Mesenchymal stem cell (in vitro differentiated cells and primary cell): ENCODE measurements around the gene LMF1.

ENCODE experiments used
- DNase-seq: peaks from one replicate; pipeline ENCODE4 v3.0.0-alpha.2; 2013
- H2AFZ ChIP-seq: one replicate; pipeline ENCODE4 v1.6.1; 2013; ENCODE audit warnings: low read depth, mild to moderate bottlenecking, control low read depth, inconsistent platforms, low read length, moderate library complexity
- H2AK5ac ChIP-seq: 2 replicates; pipeline ENCODE4 v1.6.1; 2013; ENCODE audit warnings: low read length, moderate library complexity, mild to moderate bottlenecking, inconsistent platforms; ENCODE audit not compliant: severe bottlenecking
- H2BK120ac ChIP-seq: one replicate; pipeline ENCODE4 v1.6.1; 2013; ENCODE audit warnings: low read depth, mild to moderate bottlenecking, inconsistent platforms, low read length, moderate library complexity
- H2BK12ac ChIP-seq, 2 experiments: one replicate each; pipeline ENCODE4 v1.6.1; 2013; ENCODE audit warnings: inconsistent platforms in 2 of 2, low read length in 2 of 2, mild to moderate bottlenecking in 2 of 2, moderate library complexity in 2 of 2, control low read depth in 1 of 2
- H2BK15ac ChIP-seq: one replicate; pipeline ENCODE4 v1.6.1; 2013; ENCODE audit warnings: mild to moderate bottlenecking, low read depth, inconsistent platforms; ENCODE audit not compliant: poor library complexity, severe bottlenecking
- H2BK5ac ChIP-seq: 2 replicates; pipeline ENCODE4 v1.6.1; 2013; ENCODE audit warnings: low read depth, mild to moderate bottlenecking, low read length, control low read depth, inconsistent platforms; ENCODE audit not compliant: poor library complexity, severe bottlenecking
- H3K14ac ChIP-seq, 2 experiments: one replicate each; pipeline ENCODE4 v1.6.1; 2013; ENCODE audit warnings: inconsistent platforms in 2 of 2, low read length in 2 of 2, control low read depth in 1 of 2, mild to moderate bottlenecking in 1 of 2, moderate library complexity in 1 of 2
- H3K18ac ChIP-seq, 2 experiments: one replicate each; pipeline ENCODE4 v1.6.1; 2013; ENCODE audit warnings: inconsistent platforms in 2 of 2, low read length in 2 of 2, control low read depth in 1 of 2, low read depth in 1 of 2, mild to moderate bottlenecking in 1 of 2
- H3K23ac ChIP-seq, 2 experiments: one replicate each; pipeline ENCODE4 v1.6.1; 2013; ENCODE audit warnings: inconsistent platforms in 2 of 2, low read length in 2 of 2, mild to moderate bottlenecking in 2 of 2, moderate library complexity in 2 of 2, control low read depth in 1 of 2
- H3K27ac ChIP-seq: 2 replicates; pipeline ENCODE4 v1.5.1; 2013; ENCODE audit warnings: mild to moderate bottlenecking, moderate library complexity, low read length, control low read depth, inconsistent platforms; ENCODE audit not compliant: poor library complexity, severe bottlenecking
- H3K27me3 ChIP-seq, 2 experiments: 2 replicates each; pipeline versions ENCODE4 v1.6.1 to v1.7.0; 2013; ENCODE audit warnings: low read length in 2 of 2, mild to moderate bottlenecking in 2 of 2, moderate library complexity in 2 of 2, control low read depth in 1 of 2, inconsistent platforms in 1 of 2; ENCODE audit not compliant: control insufficient read depth in 1 of 2, insufficient read depth in 1 of 2
- H3K36me3 ChIP-seq, 2 experiments: 2 replicates each; pipeline versions ENCODE4 v1.6.1 to v1.7.0; 2013; ENCODE audit warnings: low read length in 2 of 2, control low read depth in 1 of 2, inconsistent platforms in 1 of 2, low read depth in 1 of 2, mild to moderate bottlenecking in 1 of 2; ENCODE audit not compliant: insufficient read depth in 2 of 2, control insufficient read depth in 1 of 2
- H3K4ac ChIP-seq, 2 experiments: one replicate each; pipeline ENCODE4 v1.6.1; 2013; ENCODE audit warnings: inconsistent platforms in 2 of 2, low read length in 2 of 2, mild to moderate bottlenecking in 2 of 2, moderate library complexity in 2 of 2, control low read depth in 1 of 2, low read depth in 1 of 2
- H3K4me1 ChIP-seq: 2 replicates; pipeline ENCODE4 v1.6.1; 2013; ENCODE audit warnings: low read depth, low read length, control low read depth; ENCODE audit not compliant: control insufficient read depth, insufficient read depth
- H3K4me2 ChIP-seq: 2 replicates; pipeline ENCODE4 v1.6.1; 2013; ENCODE audit warnings: low read length, mild to moderate bottlenecking, inconsistent platforms; ENCODE audit not compliant: poor library complexity, severe bottlenecking
- H3K4me3 ChIP-seq, 2 experiments: 2 replicates each; pipeline versions ENCODE4 v1.5.1 to v1.7.0; 2013; ENCODE audit warnings: low read length in 2 of 2, mild to moderate bottlenecking in 2 of 2, control low read depth in 1 of 2, low read depth in 1 of 2; ENCODE audit not compliant: insufficient read depth in 1 of 2
- H3K79me1 ChIP-seq: replicated peaks from 2 replicates; pipeline ENCODE4 v1.6.1; 2013; ENCODE audit warnings: mild to moderate bottlenecking, control low read depth, low read length, inconsistent platforms; ENCODE audit not compliant: poor library complexity, severe bottlenecking
- H3K9ac ChIP-seq: 2 replicates; pipeline ENCODE4 v1.7.0; 2013; ENCODE audit warnings: mild to moderate bottlenecking, low read length, moderate library complexity
- H3K9me3 ChIP-seq: 2 replicates; pipeline ENCODE4 v1.7.0; 2013; ENCODE audit warnings: mild to moderate bottlenecking, low read length; ENCODE audit not compliant: control insufficient read depth
- H4K8ac ChIP-seq: one replicate; pipeline ENCODE4 v1.6.1; 2013; ENCODE audit warnings: inconsistent platforms, mild to moderate bottlenecking, low read length, moderate library complexity
- H4K91ac ChIP-seq: one replicate; pipeline ENCODE4 v1.6.1; 2013; ENCODE audit warnings: mild to moderate bottlenecking, low read length, inconsistent platforms
- WGBS: methylation state at CpG from one replicate; pipeline ENCODE4 v1.1.7; 2013; ENCODE audit warnings: mixed read lengths; 5-methylcytosine and 5-hydroxymethylcytosine counted together

LMF1 gene

DNA sequence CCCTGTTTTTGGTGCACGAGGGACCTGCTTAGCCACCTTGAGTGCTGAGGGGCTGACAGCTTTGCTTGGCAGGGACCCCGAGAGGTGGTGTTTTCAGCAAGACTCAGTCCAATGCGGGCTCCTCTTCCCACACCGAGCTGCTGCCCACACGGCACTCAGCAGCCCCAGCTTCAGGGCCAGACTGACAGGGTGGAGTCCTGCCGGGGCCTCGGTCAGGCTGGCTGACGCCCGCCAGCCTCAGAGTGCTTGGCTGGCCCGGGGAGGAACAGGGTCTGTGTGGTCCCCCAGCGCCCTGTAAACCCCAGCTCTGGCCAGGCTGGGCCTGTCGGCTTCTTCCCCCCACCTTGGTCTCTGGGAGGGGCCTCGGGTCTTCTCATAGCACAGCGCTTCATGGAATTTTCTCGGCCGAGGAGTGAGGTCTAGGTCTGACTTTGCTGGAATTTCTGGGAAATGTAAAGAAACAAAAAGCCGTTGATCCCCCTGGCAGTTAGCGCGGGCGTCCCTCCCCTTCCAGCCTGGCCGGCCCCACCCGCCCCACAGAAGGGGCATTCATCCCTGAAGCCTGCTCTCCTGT lies 13.4 kb upstream of the LMF1 start:
- WGBS = 86% methylated on average over 22 of the region's 22 CpGs
- no peak overlapping the region for H3K9ac ChIP-seq
- H3K4me2 ChIP-seq = no peak overlapping the region
- H3K79me1 ChIP-seq = no peaks in the 10 kb centered on the region
- no peak overlapping the region for H2AK5ac ChIP-seq
- no peak for DNase-seq
- no peak overlapping the region for H3K23ac ChIP-seq
- no peak overlapping the region for H4K8ac ChIP-seq
- no peak overlapping the region for H3K18ac ChIP-seq
- H3K4ac ChIP-seq = no peak overlapping the region
- H2BK12ac ChIP-seq = no peak overlapping the region
- H3K27me3 ChIP-seq = peaks cover 18 to 78% of the 10 kb centered on the region in 2 experiments
- no peak overlapping the region for H3K14ac ChIP-seq
- H2BK5ac ChIP-seq = no peak overlapping the region
- H3K4me3 ChIP-seq = no peak overlapping the region
- H3K27ac ChIP-seq = no peak overlapping the region
- no peak overlapping the region for H2AFZ ChIP-seq
- H2BK120ac ChIP-seq = no peak overlapping the region
- no peaks in the 10 kb centered on the region for H3K36me3 ChIP-seq
- H3K4me1 ChIP-seq = peaks cover 10% of the 10 kb centered on the region
- H4K91ac ChIP-seq = no peak overlapping the region
- no peak overlapping the region for H2BK15ac ChIP-seq
- no peaks in the 10 kb centered on the region for H3K9me3 ChIP-seq

DNA sequence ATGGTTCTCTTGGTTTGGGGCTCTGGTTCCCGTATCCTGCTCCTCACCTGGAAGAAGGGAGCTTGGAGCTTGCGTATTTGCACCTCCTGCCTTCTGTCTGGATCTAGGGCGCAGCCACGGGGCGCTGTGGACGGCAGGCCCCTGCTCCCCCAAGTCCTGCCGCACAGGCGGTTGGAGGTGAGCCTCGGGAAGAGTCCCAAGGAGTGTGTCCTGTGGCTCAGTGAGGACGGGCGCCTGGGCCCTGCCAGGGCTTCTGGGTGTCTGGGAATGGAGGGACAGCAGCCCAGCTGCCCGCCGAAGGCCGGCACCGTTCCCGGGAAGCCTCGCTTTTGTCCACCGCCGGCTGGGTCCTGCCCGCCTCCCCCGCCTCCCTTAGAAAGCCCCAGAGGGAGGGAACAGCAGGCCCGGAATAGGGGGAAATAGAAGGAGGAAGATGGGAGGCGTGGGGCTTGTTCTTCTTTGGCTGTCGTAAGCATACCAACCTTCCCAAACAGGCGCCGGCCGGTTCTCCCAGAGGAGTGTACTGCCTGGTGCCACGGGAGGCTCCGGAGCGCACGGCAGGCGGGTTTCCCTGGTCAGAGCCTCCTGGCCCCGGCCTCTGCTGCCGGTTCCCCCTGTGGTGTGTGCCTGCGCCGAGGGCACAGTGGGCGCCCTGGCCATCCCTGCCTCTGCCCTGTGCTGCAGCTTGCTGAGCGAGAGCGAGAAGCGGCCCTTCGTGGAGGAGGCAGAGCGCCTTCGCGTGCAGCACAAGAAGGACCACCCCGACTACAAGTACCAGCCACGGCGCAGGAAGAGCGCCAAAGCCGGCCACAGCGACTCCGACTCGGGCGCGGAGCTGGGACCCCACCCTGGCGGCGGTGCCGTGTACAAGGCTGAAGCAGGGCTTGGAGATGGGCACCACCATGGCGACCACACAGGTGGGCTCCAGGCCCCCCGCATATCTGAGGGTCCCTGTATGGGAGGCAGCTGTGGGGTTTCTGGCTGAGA lies 12.6 kb upstream of the LMF1 start:
- Histone ChIP-seq H3K27ac (no peak overlapping the region), H3K79me1 (no peaks in the 10 kb centered on the region), H3K9me3 (no peaks in the 10 kb centered on the region), H2BK120ac (no peak overlapping the region), H2AK5ac (no peak overlapping the region), H2BK15ac (no peak overlapping the region), H4K8ac (no peak overlapping the region), H3K27me3 (peaks cover 20 to 77% of the 10 kb centered on the region in 2 experiments), H2AFZ (no peak overlapping the region), H2BK5ac (no peak overlapping the region), H3K4me2 (no peak overlapping the region), H3K4me1 (peaks cover 10% of the 10 kb centered on the region), H3K18ac (no peak overlapping the region), H3K36me3 (no peaks in the 10 kb centered on the region), H3K23ac (no peak overlapping the region), H2BK12ac (no peak overlapping the region), H3K9ac (no peak overlapping the region), H3K14ac (no peak overlapping the region), H3K4ac (no peak overlapping the region), H4K91ac (no peak overlapping the region), H3K4me3 (no peak overlapping the region)
- WGBS = 88% methylated on average over 59 of the region's 59 CpGs
- no peak for DNase-seq

DNA sequence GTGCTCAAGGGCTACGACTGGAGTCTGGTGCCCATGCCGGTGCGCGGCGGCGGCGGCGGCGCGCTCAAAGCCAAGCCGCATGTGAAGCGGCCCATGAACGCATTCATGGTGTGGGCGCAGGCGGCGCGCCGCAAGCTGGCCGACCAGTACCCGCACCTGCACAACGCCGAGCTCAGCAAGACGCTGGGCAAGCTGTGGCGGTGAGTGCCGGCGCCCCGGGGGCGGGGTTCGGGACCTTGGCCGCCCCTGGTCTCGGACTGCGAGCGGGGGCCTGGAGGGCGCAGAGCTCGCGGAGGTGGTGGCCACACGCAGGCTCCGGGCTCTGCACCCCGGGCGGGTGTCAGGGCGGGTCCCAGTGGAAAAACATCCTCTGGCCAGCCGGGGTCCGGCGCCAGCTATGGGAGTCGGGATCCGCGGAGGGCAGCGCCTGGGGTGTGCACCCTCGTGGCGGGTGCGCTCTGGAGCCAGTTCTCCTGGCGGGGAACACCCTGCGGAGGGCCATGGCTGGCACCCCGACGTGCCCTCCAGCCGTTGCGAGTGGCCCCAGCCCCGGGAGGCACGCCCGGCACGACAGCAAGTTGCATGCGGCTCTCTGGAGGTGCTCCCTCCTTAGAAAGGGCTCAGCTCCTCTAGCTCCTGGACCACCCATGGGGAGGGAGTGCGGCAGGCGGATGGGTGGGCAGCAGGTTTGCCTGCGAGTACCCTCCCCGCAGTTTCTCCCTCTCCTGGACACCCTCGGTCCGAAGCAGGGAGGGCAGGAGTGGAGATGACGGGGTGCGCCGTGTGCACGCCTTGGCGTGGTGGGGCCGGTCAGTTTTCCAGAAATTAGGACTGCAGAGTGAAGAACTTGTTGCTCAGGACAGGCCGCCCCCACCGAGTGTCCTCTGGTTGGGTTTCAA lies 11.6 kb upstream of the LMF1 start:
- WGBS = 48% methylated on average over 72 of the region's 76 CpGs
- peaks cover 10% of the 10 kb centered on the region for H3K4me1 ChIP-seq

More for the DNA sequence above, 11.6 kb upstream of the LMF1 start:
- Histone ChIP-seq H4K91ac (no peak overlapping the region), H3K4ac (no peak overlapping the region), H2BK120ac (no peak overlapping the region), H3K27me3 (peaks cover 20 to 78% of the 10 kb centered on the region in 2 experiments), H3K9ac (no peak overlapping the region), H3K27ac (no peak overlapping the region), H3K14ac (no peak overlapping the region), H4K8ac (no peak overlapping the region), H3K18ac (no peak overlapping the region), H2AK5ac (no peak overlapping the region), H3K4me2 (no peak overlapping the region), H2BK15ac (no peak overlapping the region), H3K79me1 (no peaks in the 10 kb centered on the region), H3K23ac (no peak overlapping the region), H3K4me3 (no peak overlapping the region), H3K36me3 (no peaks in the 10 kb centered on the region), H2BK5ac (no peak overlapping the region), H2BK12ac (no peak overlapping the region), H3K9me3 (no peaks in the 10 kb centered on the region), H2AFZ (no peak overlapping the region)
- DNase-seq = no peak
